ENCODE results near the gene MRPL14.

Gene MRPL14

GRCh38 chr6:44161997-44162338, 34.7 kb upstream of the MRPL14 start:
- Histone ChIP-seq H3K9ac (ENCODE audit: low read length) (no peak overlapping the region), H3K36me3 (ENCODE audit: control insufficient read depth, insufficient read depth, low read length) (no peaks in the 10 kb centered on the region), H3K9me3 (ENCODE audit: control insufficient read depth, low read length) (no peaks in the 10 kb centered on the region), H3K4me3 (ENCODE audit: low read length) (no peak overlapping the region), H3K4me1 (ENCODE audit: control insufficient read depth, insufficient read depth, low read length) (peaks cover 22% of the 10 kb centered on the region), H3K27me3 (ENCODE audit: control insufficient read depth, insufficient read depth, low read length) (no peaks in the 10 kb centered on the region)

DNA sequence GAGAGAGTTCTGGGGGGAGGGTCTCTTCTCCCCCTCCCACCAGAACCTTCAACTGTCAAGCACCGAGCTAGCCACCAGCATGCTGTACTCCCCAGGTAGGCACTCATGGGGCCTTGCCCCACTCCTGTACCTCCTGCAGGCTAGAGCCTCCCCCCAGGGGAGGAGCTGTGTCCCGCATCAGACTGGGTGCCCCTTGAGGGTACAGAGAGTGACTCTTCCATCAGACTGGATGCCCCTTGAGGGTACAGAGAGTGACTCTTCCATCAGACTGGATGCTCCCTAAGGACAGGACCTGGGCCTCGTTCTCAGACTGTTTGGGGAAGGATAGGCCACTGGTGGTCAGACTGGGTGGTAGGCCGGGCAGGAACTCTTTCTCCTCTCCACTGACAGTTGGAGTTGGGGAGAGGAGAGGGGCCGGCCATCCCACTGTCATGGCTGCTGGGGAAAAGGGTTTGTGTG, 31.5 kb upstream of the MRPL14 start, which contains the start of gene CAPN11:
Gene CAPN11 (plus strand): TSS at position 51 of the 459 bp plus-strand sequence. CDS start 29 bp downstream, at position 80.
- Histone ChIP-seq H3K9me3 (ENCODE audit: control insufficient read depth, low read length) (no peaks in the 10 kb centered on the region), H3K36me3 (ENCODE audit: control insufficient read depth, insufficient read depth, low read length) (no peaks in the 10 kb centered on the region), H3K27me3 (ENCODE audit: control insufficient read depth, insufficient read depth, low read length) (no peaks in the 10 kb centered on the region), H3K4me1 (ENCODE audit: control insufficient read depth, insufficient read depth, low read length) (peaks cover 45% of the 10 kb centered on the region), H3K4me3 (ENCODE audit: low read length) (no peak within 1 kb of the TSS), H3K9ac (ENCODE audit: low read length) (no peak within 1 kb of the TSS)

- no peaks in the 10 kb centered on the region for H3K27me3 ChIP-seq (ENCODE audit: control insufficient read depth, insufficient read depth, low read length)
- H3K36me3 ChIP-seq (ENCODE audit: control insufficient read depth, insufficient read depth, low read length), result no peaks in the 10 kb centered on the region
- H3K4me1 ChIP-seq (ENCODE audit: control insufficient read depth, insufficient read depth, low read length), result peaks cover 49% of the 10 kb centered on the region
- no peak overlapping the region for H3K4me3 ChIP-seq (ENCODE audit: low read length)
- no peak overlapping the region for H3K9ac ChIP-seq (ENCODE audit: low read length)
- no peaks in the 10 kb centered on the region for H3K9me3 ChIP-seq (ENCODE audit: control insufficient read depth, low read length)
Observed at GRCh38 chr6:44157152-44157521, 29.9 kb upstream of the MRPL14 start.

- Histone ChIP-seq H3K9ac (ENCODE audit: low read length) (peak overlapping the region; percentile 3), H3K36me3 (ENCODE audit: control insufficient read depth, insufficient read depth, low read length) (no peaks in the 10 kb centered on the region), H3K27me3 (ENCODE audit: control insufficient read depth, insufficient read depth, low read length) (no peaks in the 10 kb centered on the region), H3K9me3 (ENCODE audit: control insufficient read depth, low read length) (no peaks in the 10 kb centered on the region), H3K4me1 (ENCODE audit: control insufficient read depth, insufficient read depth, low read length) (peaks cover 54% of the 10 kb centered on the region), H3K4me3 (ENCODE audit: low read length) (no peak overlapping the region)
Observed at GRCh38 chr6:44156494-44157151, 29.4 kb upstream of the MRPL14 start.

- Histone ChIP-seq H3K36me3 (ENCODE audit: control insufficient read depth, insufficient read depth, low read length) (peaks cover 13% of the 10 kb centered on the region), H3K4me1 (ENCODE audit: control insufficient read depth, insufficient read depth, low read length) (peaks cover 54% of the 10 kb centered on the region), H3K9ac (ENCODE audit: low read length) (peak overlapping the region; percentile 57), H3K4me3 (ENCODE audit: low read length) (no peak overlapping the region), H3K27me3 (ENCODE audit: control insufficient read depth, insufficient read depth, low read length) (no peaks in the 10 kb centered on the region), H3K9me3 (ENCODE audit: control insufficient read depth, low read length) (no peaks in the 10 kb centered on the region)
Observed at GRCh38 chr6:44154067-44154466, 26.8 kb upstream of the MRPL14 start.

GRCh38 chr6:44152533-44152932, 25.3 kb upstream of the MRPL14 start:
- Histone ChIP-seq H3K9me3 (ENCODE audit: control insufficient read depth, low read length) (no peaks in the 10 kb centered on the region), H3K9ac (ENCODE audit: low read length) (no peak overlapping the region), H3K4me3 (ENCODE audit: low read length) (no peak overlapping the region), H3K36me3 (ENCODE audit: control insufficient read depth, insufficient read depth, low read length) (peaks cover 21% of the 10 kb centered on the region), H3K4me1 (ENCODE audit: control insufficient read depth, insufficient read depth, low read length) (peaks cover 43% of the 10 kb centered on the region), H3K27me3 (ENCODE audit: control insufficient read depth, insufficient read depth, low read length) (no peaks in the 10 kb centered on the region)

DNA sequence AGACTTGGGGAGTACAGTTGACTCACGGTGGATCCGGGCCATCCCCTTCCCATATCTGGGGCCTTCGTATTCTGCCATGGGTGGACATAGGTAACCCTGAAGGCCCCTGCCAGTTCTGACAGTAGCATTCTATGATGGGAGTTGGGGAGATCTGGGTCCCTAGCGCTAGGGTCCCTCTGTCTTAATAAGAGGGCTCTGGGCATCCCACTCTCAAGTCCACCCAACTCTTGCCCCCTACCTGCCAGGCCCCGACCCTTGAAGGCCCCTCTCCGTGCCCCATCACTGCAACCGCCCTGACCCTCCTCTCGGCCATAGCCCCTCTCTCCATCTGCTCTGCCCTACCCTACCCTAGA, 24.8 kb upstream of the MRPL14 start:
- Histone ChIP-seq H3K9ac (ENCODE audit: low read length) (no peak overlapping the region), H3K27me3 (ENCODE audit: control insufficient read depth, insufficient read depth, low read length) (no peaks in the 10 kb centered on the region), H3K4me3 (ENCODE audit: low read length) (no peak overlapping the region), H3K4me1 (ENCODE audit: control insufficient read depth, insufficient read depth, low read length) (peaks cover 39% of the 10 kb centered on the region), H3K36me3 (ENCODE audit: control insufficient read depth, insufficient read depth, low read length) (peaks cover 21% of the 10 kb centered on the region), H3K9me3 (ENCODE audit: control insufficient read depth, low read length) (no peaks in the 10 kb centered on the region)

DNA sequence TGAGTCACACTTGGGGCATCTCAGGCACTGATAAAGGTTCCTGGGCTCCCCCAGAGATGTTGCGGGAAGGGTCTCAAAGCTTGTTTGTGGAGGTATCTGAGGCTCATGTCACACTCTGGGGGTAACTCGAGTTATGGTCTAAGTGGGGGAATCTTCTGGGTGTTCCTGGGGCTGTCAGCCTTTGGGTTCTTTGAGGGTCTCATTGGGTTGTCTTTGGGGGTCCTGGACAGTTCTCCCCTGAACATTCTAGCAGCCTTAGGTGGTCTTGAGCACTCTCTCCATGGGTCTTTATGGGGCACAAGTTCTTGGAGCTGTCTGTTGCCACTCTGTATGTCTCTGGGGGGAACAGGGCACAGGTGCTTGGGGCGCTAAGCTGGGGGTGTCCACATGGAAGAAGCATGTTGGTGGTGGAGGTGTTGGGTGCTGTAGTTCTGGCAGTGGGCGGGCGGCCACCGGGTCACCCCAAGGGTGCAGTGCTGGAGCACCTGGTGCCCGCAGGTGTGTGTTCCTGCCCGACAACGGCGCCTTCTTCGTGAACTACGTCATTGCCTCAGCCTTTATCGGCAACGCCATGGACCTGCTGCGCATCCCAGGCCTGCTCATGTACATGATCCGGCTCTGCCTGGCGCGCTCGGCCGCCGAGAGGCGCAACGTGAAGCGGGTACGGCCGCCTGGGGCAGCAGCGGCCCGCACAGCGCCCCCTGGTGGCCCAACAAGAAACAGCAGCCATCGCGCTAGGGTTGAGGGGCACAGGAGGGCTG, 24.3 kb upstream of the MRPL14 start:
- H3K36me3 ChIP-seq (ENCODE audit: control insufficient read depth, insufficient read depth, low read length), result peaks cover 21% of the 10 kb centered on the region
- H3K4me3 ChIP-seq (ENCODE audit: low read length), result no peak overlapping the region
- H3K4me1 ChIP-seq (ENCODE audit: control insufficient read depth, insufficient read depth, low read length), result peaks cover 33% of the 10 kb centered on the region
- H3K27me3 ChIP-seq (ENCODE audit: control insufficient read depth, insufficient read depth, low read length), result no peaks in the 10 kb centered on the region
- no peaks in the 10 kb centered on the region for H3K9me3 ChIP-seq (ENCODE audit: control insufficient read depth, low read length)
- H3K9ac ChIP-seq (ENCODE audit: low read length), result no peak overlapping the region

DNA sequence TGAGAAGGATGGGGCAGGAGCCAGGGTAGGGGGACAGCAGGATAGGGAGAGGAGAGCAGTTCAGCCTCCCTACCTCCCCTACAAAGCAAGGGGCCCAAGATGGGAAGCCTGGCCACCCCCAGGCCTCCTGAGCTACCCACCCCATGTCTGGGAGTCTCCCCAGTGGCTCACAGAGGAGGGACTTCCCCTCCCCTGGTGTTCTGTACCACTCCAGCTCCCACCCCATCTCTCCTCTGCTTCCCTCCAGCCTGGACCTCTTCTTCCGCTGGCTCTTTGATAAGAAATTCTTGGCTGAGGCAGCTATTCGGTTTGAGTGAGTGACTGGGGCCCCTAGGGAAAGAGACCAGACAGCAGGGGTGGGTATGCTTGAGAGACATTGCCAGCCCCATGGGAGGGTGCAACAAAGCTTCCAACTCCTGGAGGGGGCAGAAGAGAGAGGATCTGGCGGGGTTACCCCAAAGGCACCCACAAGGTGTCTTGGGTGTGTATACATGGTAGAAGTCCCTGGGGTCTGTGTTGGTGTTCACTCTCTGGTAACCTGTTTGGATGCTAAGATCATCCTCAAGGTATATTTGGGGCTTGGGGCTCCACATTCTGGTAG, 23.2 kb upstream of the MRPL14 start:
- H3K4me1 ChIP-seq (ENCODE audit: control insufficient read depth, insufficient read depth, low read length), result peaks cover 29% of the 10 kb centered on the region
- no peaks in the 10 kb centered on the region for H3K9me3 ChIP-seq (ENCODE audit: control insufficient read depth, low read length)
- no peaks in the 10 kb centered on the region for H3K27me3 ChIP-seq (ENCODE audit: control insufficient read depth, insufficient read depth, low read length)
- peaks cover 21% of the 10 kb centered on the region for H3K36me3 ChIP-seq (ENCODE audit: control insufficient read depth, insufficient read depth, low read length)
- H3K9ac ChIP-seq (ENCODE audit: low read length), result no peak overlapping the region
- H3K4me3 ChIP-seq (ENCODE audit: low read length), result no peak overlapping the region

- H3K36me3 ChIP-seq (ENCODE audit: control insufficient read depth, insufficient read depth, low read length), result peaks cover 21% of the 10 kb centered on the region
- H3K27me3 ChIP-seq (ENCODE audit: control insufficient read depth, insufficient read depth, low read length), result no peaks in the 10 kb centered on the region
- H3K9ac ChIP-seq (ENCODE audit: low read length), result no peak overlapping the region
- no peak overlapping the region for H3K4me3 ChIP-seq (ENCODE audit: low read length)
- H3K9me3 ChIP-seq (ENCODE audit: control insufficient read depth, low read length), result no peaks in the 10 kb centered on the region
- H3K4me1 ChIP-seq (ENCODE audit: control insufficient read depth, insufficient read depth, low read length), result peaks cover 21% of the 10 kb centered on the region
Observed at GRCh38 chr6:44149369-44150012, 22.2 kb upstream of the MRPL14 start.

GRCh38 chr6:44148306-44148705, 21.1 kb upstream of the MRPL14 start:
- H3K27me3 ChIP-seq (ENCODE audit: control insufficient read depth, insufficient read depth, low read length), result no peaks in the 10 kb centered on the region
- H3K4me3 ChIP-seq (ENCODE audit: low read length), result no peak overlapping the region
- H3K36me3 ChIP-seq (ENCODE audit: control insufficient read depth, insufficient read depth, low read length), result peaks cover 25% of the 10 kb centered on the region
- no peak overlapping the region for H3K9ac ChIP-seq (ENCODE audit: low read length)
- H3K4me1 ChIP-seq (ENCODE audit: control insufficient read depth, insufficient read depth, low read length), result peaks cover 12% of the 10 kb centered on the region
- no peaks in the 10 kb centered on the region for H3K9me3 ChIP-seq (ENCODE audit: control insufficient read depth, low read length)

GRCh38 chr6:44147256-44147655, 20.0 kb upstream of the MRPL14 start:
- peaks cover 25% of the 10 kb centered on the region for H3K36me3 ChIP-seq (ENCODE audit: control insufficient read depth, insufficient read depth, low read length)

More at GRCh38 chr6:44147256-44147655, 20.0 kb upstream of the MRPL14 start:
- Histone ChIP-seq H3K9ac (ENCODE audit: low read length) (no peak overlapping the region), H3K9me3 (ENCODE audit: control insufficient read depth, low read length) (no peaks in the 10 kb centered on the region), H3K27me3 (ENCODE audit: control insufficient read depth, insufficient read depth, low read length) (no peaks in the 10 kb centered on the region), H3K4me1 (ENCODE audit: control insufficient read depth, insufficient read depth, low read length) (peaks cover 12% of the 10 kb centered on the region), H3K4me3 (ENCODE audit: low read length) (no peak overlapping the region)

Measured in mucosa of stomach (tissue), 1 donor.